Suprapubic skin (tissue), 4 donors: ENCODE data around the gene SBK1.

Experiments
- CTCF ChIP-seq, 2 donors: fragments of 200-600 bp in 1 of 2; fragments of 450-650 bp in 1 of 2; sonication (generic) in 1 of 2; IDR thresholded peaks; one replicate each; pipeline ENCODE4 v1.5.1; 2016 to 2019; ENCODE audit warnings: antibody characterized with exemption in 2 of 2, mild to moderate bottlenecking in 1 of 2, moderate library complexity in 1 of 2
- EP300 ChIP-seq: sonication (generic); formaldehyde crosslinking; IDR thresholded peaks from one replicate; pipeline ENCODE4 v1.6.1; 2017; ENCODE audit warnings: antibody characterized with exemption
- POLR2A ChIP-seq, 2 donors: fragments of 450-650 bp; IDR thresholded peaks; one replicate each; pipeline ENCODE4 v1.6.1; 2017; ENCODE audit warnings: antibody characterized with exemption in 2 of 2, mild to moderate bottlenecking in 2 of 2, moderate library complexity in 2 of 2
- POLR2AphosphoS5 ChIP-seq, 3 donors: sonication (generic); formaldehyde crosslinking; IDR thresholded peaks; one replicate each; pipeline ENCODE4 v1.6.1; 2017; ENCODE audit warnings: antibody characterized with exemption in 3 of 3

DNA sequence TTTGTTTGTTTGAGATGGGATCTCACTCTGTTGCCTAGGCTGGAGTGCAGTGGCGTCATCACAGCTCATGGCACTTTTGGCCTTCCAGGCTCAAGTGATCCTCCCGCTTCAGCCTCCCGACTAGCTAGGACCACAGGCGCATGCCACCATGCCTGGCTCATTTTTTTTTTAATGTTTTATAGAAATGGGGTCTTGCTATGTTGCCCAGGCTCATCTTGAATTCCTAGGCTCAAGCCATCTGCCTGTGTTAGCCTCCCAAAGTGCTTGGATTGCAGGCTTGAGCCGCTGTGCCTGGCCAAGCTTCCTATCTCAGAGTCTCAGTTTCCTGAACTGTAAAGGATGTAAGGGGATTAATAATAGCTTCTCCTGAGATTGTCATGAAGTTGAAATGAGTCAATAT, 8.0 kb downstream of the SBK1 start:
- no peak for TF ChIP-seq CTCF (IDR thresholded peaks at IDR 0.05)
- no peak for TF ChIP-seq POLR2A (IDR thresholded peaks at IDR 0.05)
- TF ChIP-seq EP300 = no peak
- no peak for TF ChIP-seq POLR2AphosphoS5 (IDR thresholded peaks at IDR 0.05)
